ENCODE data around the gene FNDC3B.

- no peak for TF ChIP-seq CTCF (IDR thresholded peaks at IDR 0.05; ENCODE audit: low read depth, low read length)
- TF ChIP-seq EZH2phosphoT487 (IDR thresholded peaks at IDR 0.05; ENCODE audit: low read depth) = no peak
Measured at GRCh38 chr3:172209333-172210321, 170.2 kb downstream of the FNDC3B start.

Measured in OCI-LY3 (cell line).